Endothelial cell of umbilical vein (primary cell): Measurements from ENCODE around the gene PIP4P1. TPM values are rescaled to one million over a fixed set of nuclear protein-coding genes. Genes with fewer than 3 reads are reported as not detected.

Experiments
- BruUV-seq: library from RNA; stranded (reverse); fragments of 400-500 nt; replicated peaks from 2 replicates; lab custom pipeline; 2021; lab: Mats Ljungman, UMichigan
- CTCF ChIA-PET: fragments of 300-600, 350-600 bp; sonication (Branson Sonifier 250); formaldehyde crosslinking; loops from one replicate; lab custom pipeline; 2021; ENCODE audit warnings: antibody characterized with exemption, inconsistent platforms; lab: Charles Lee
- POLR2A ChIA-PET: fragments of 300-600, 350-600 bp; sonication (Branson Sonifier 250); formaldehyde crosslinking; loops from one replicate; lab custom pipeline; 2021; ENCODE audit warnings: antibody characterized with exemption, inconsistent platforms; lab: Charles Lee
- DNase-seq: peaks from one replicate; pipeline ENCODE4 v3.0.0-alpha.2; 2011; ENCODE audit warnings: low read depth, low spot score
- FAIRE-seq: peaks from 2 replicates; lab custom pipeline; 2011; peaks lifted over from hg19 to GRCh38; lab: Jason Lieb, UNC
- H2AFZ ChIP-seq: 2 replicates; pipeline ENCODE4 v1.6.0; 2012; ENCODE audit warnings: low read depth, low read length, control low read depth, inconsistent platforms
- H3K27ac ChIP-seq: 2 replicates; pipeline ENCODE4 v1.5.1; 2011; ENCODE audit warnings: low read depth, mild to moderate bottlenecking, control low read depth, low read length, moderate library complexity; ENCODE audit not compliant: insufficient read depth
- H3K27me3 ChIP-seq, 2 experiments: 2 replicates each; pipeline versions ENCODE4 v1.6.0 to v1.6.1; 2011; ENCODE audit warnings: low read length in 2 of 2, mixed read lengths in 1 of 2; ENCODE audit not compliant: control insufficient read depth in 2 of 2, insufficient read depth in 2 of 2
- H3K36me3 ChIP-seq, 2 experiments: 2 replicates in 1 of 2; 3 replicates in 1 of 2; pipeline ENCODE4 v1.5.1; 2011; ENCODE audit warnings: low read length in 2 of 2, mild to moderate bottlenecking in 1 of 2, moderate library complexity in 1 of 2; ENCODE audit not compliant: control insufficient read depth in 2 of 2, insufficient read depth in 2 of 2; ENCODE audit errors: extremely low read depth in 1 of 2
- H3K4me1 ChIP-seq: 3 replicates; pipeline ENCODE4 v1.5.1; 2011; ENCODE audit warnings: mild to moderate bottlenecking, low read length; ENCODE audit not compliant: control insufficient read depth, insufficient read depth; ENCODE audit errors: extremely low read depth
- H3K4me2 ChIP-seq: 2 replicates; pipeline ENCODE4 v1.6.1; 2011; ENCODE audit warnings: low read length, control low read depth, mixed read lengths; ENCODE audit not compliant: insufficient read depth
- H3K4me3 ChIP-seq, 3 experiments: fragments of 200-600 bp in 1 of 3; sonication (generic), shearing (Covaris generic) in 1 of 3; replicated peaks in 1 of 3; 2 replicates each; pipeline ENCODE4 v1.5.1; 2011 to 2016; ENCODE audit warnings: control low read depth in 3 of 3, low read length in 3 of 3, mild to moderate bottlenecking in 2 of 3, inconsistent platforms in 1 of 3, low read depth in 1 of 3, moderate library complexity in 1 of 3; ENCODE audit not compliant: insufficient read depth in 1 of 3
- H3K79me2 ChIP-seq: 2 replicates; pipeline ENCODE4 v1.6.0; 2012; ENCODE audit warnings: low read length, inconsistent platforms; ENCODE audit not compliant: control insufficient read depth, insufficient read depth
- H3K9ac ChIP-seq: replicated peaks from 2 replicates; pipeline ENCODE3; 2011; ENCODE audit warnings: low read length, control low read depth; ENCODE audit not compliant: insufficient read depth; ENCODE audit errors: extremely low read depth
- H3K9me1 ChIP-seq: replicated peaks from 3 replicates; pipeline ENCODE4 v1.6.0; 2011; ENCODE audit warnings: mild to moderate bottlenecking, low read length; ENCODE audit not compliant: control insufficient read depth, insufficient read depth; ENCODE audit errors: extremely low read depth
- H3K9me3 ChIP-seq: replicated peaks from 2 replicates; pipeline ENCODE4 v1.5.1; 2012; ENCODE audit warnings: low read length, inconsistent platforms; ENCODE audit not compliant: control insufficient read depth, insufficient read depth
- H4K20me1 ChIP-seq: replicated peaks from 2 replicates; pipeline ENCODE3; 2011; ENCODE audit warnings: mild to moderate bottlenecking, low read length; ENCODE audit not compliant: control insufficient read depth, insufficient read depth; ENCODE audit errors: extremely low read depth
- FOS ChIP-seq: IDR thresholded peaks from 2 replicates; pipeline ENCODE4 v1.6.1; 2011; ENCODE audit warnings: mild to moderate bottlenecking, low read length, moderate library complexity, borderline replicate concordance; ENCODE audit not compliant: insufficient read depth
- GATA2 ChIP-seq: IDR thresholded peaks from 2 replicates; pipeline ENCODE4 v1.7.0; 2011; ENCODE audit warnings: low read depth, mild to moderate bottlenecking, moderate library complexity, mixed read lengths, low read length; ENCODE audit not compliant: insufficient read length, insufficient read depth
- POLR2A ChIP-seq: IDR thresholded peaks from 2 replicates; pipeline ENCODE4 v1.6.1; 2012; ENCODE audit warnings: low read depth, mild to moderate bottlenecking, control low read depth, low read length
- dilution Hi-C: fragments of 300-500 bp; cut with MboI; formaldehyde crosslinking; loops from one replicate; pipeline ENCODE4 v1.15.0; 2019; ENCODE audit warnings: low sequenced_read_pairs; ENCODE audit not compliant: extremely low pct_ligation_motif_present
- intact Hi-C: fragments of 100-400 bp; cut with micrococcal nuclease; formaldehyde crosslinking; loops from one replicate; pipeline ENCODE4 v1.10.0; 2022
- polyA plus RNA-seq, 4 experiments: library from polyadenylated mRNA; depleted of rRNA in 3 of 4; stranded (reverse) in 3 of 4; unstranded in 1 of 4; fragments of >200 nt; gene quantifications; 2 replicates each; pipeline versions ENCODE4 v1.2.1 to v1.2.3, GENCODE V29; 2011 to 2012; ENCODE audit warnings: missing spikeins in 1 of 4
- total RNA-seq: library from RNA; stranded (reverse); gene quantifications from 2 replicates; pipeline ENCODE4 v1.2.3, GENCODE V29; 2021
- TF ChIP-seq, protein P1 (sequence below), 2 donors: IDR thresholded peaks; 1 replicate in 1 of 2; 2 replicates in 1 of 2; pipeline ENCODE4 v1.5.1; 2011; ENCODE audit warnings: low read length in 2 of 2, mild to moderate bottlenecking in 2 of 2, moderate library complexity in 2 of 2, control low read depth in 1 of 2, inconsistent platforms in 1 of 2, low read depth in 1 of 2; ENCODE audit not compliant: insufficient read depth in 1 of 2; ENCODE audit errors: extremely low read depth in 1 of 2

The PIP4P1 gene
- total and polyA plus RNA-seq, 2 donors (not counting 3 experiments of a cell fraction or from before 2014, with no cell fraction given), result 28.6 to 52.5 TPM

DNA sequence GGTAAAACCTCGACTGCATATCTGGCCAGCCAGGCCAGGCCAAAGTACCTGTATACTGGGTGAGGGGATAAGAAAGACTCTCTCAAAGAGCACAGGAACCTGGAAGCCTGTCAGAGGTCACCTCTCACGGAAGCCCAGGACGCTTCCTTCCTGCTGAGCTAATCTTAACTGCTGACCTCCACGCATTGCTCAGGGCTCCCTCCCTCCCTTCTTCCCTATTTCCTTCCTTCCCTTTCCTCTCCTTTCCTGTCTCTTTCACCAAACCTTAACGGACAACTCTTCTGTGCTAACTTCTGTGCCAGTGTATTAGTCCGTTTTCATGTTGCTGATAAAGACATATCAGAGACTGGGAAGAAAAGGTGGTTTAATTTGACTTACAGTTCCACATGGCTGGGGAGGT lies 29.3 kb upstream of the PIP4P1 start:
- ChIA-PET POLR2A (no interaction called here), CTCF (no interaction called here)
- intact Hi-C loops (no loop called here), dilution Hi-C loops (no loop called here)
- Histone ChIP-seq H3K4me2 (no peak overlapping the region), H3K79me2 (no peaks in the 10 kb centered on the region), H3K4me1 (peaks cover 10% of the 10 kb centered on the region), H2AFZ (peak overlapping the region; percentile 59), H4K20me1 (no peaks in the 10 kb centered on the region), H3K9me1 (no peaks in the 10 kb centered on the region), H3K9ac (no peak overlapping the region), H3K36me3 (no peaks in the 10 kb centered on the region), H3K4me3 (no peak overlapping the region), H3K27me3 (peaks cover 0 to 2% of the 10 kb centered on the region in 2 experiments), H3K27ac (no peak overlapping the region), H3K9me3 (no peaks in the 10 kb centered on the region)
- DNase-seq (no peak), FAIRE-seq (no peak)
- TF ChIP-seq POLR2A, result no peak
- no peak for TF ChIP-seq GATA2
- TF ChIP-seq, protein P1, sequence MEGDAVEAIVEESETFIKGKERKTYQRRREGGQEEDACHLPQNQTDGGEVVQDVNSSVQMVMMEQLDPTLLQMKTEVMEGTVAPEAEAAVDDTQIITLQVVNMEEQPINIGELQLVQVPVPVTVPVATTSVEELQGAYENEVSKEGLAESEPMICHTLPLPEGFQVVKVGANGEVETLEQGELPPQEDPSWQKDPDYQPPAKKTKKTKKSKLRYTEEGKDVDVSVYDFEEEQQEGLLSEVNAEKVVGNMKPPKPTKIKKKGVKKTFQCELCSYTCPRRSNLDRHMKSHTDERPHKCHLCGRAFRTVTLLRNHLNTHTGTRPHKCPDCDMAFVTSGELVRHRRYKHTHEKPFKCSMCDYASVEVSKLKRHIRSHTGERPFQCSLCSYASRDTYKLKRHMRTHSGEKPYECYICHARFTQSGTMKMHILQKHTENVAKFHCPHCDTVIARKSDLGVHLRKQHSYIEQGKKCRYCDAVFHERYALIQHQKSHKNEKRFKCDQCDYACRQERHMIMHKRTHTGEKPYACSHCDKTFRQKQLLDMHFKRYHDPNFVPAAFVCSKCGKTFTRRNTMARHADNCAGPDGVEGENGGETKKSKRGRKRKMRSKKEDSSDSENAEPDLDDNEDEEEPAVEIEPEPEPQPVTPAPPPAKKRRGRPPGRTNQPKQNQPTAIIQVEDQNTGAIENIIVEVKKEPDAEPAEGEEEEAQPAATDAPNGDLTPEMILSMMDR (IDR thresholded peaks at IDR 0.05; ENCODE audit: extremely low read depth in 1 of 2, insufficient read depth in 1 of 2, low read depth in 1 of 2, low read length in 2 of 2), result no peak
- no TSS peak for BruUV-seq

DNA sequence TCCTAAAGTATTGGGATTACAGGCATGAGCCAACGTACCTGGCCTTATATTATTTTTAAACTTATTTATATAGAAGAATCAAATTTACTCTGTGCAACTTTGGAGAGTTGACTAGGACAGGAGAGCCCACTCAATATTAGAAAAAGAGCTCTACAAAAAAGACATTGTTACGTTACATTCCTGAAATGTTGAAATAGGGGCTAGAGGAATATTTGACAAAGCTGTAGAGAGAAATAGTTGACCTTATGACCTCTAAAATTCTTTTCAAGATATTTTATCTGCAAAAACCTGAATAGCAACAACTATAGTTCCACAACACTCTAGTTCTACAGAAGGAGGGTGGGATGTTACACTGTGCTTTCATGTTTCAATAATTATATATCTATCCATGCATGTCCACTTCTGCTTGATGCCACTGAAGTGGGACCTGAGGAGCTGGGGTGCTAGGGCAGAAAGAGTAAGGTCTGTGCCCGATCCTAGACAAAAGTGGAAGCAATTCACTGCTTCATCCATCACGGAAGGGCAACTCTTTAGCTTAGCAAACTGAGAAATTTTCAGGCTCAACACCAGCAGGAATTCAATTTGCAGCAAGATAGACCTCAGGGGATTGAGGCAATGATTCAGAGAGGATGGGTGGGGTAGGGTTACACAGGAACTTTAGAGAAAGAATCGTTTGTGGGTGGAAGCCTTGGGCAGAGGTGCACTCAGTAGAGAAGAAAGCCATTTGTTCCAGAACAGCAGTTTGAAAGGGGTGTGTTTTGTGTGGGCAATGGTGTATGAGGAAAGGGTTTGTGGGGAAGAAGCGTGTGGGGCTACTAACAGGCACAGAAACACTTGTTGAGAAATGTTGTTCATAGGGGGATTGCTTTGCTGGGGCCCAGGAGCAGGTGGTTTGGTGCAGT lies 28.1 kb upstream of the PIP4P1 start:
- intact Hi-C loops (no loop called here), dilution Hi-C loops (no loop called here)
- Histone ChIP-seq H3K27ac (no peak overlapping the region), H4K20me1 (no peaks in the 10 kb centered on the region), H2AFZ (no peak overlapping the region), H3K36me3 (no peaks in the 10 kb centered on the region), H3K4me3 (no peak overlapping the region), H3K4me1 (peaks cover 7% of the 10 kb centered on the region), H3K9me1 (no peaks in the 10 kb centered on the region), H3K9me3 (no peaks in the 10 kb centered on the region), H3K27me3 (peaks cover 0 to 2% of the 10 kb centered on the region in 2 experiments), H3K9ac (no peak overlapping the region), H3K4me2 (no peak overlapping the region), H3K79me2 (no peaks in the 10 kb centered on the region)
- no TSS peak for BruUV-seq
- TF ChIP-seq FOS, result no peak
- FAIRE-seq, result peak; percentile 58
- CTCF ChIA-PET, result interaction anchor here (0.5 kb wide), 1 partner anchor 259 kb away, joined by 3 read pairs; no protein-coding TSS in a partner anchor
- no peak for DNase-seq
- POLR2A ChIA-PET, result interaction anchor here (1.7 kb wide), 1 partner anchor 20 kb away, joined by 9 read pairs; no protein-coding TSS in a partner anchor
